MM.1S (cell line): ENCODE results near the gene PGBD1.

Experiments used
- DNase-seq: peaks from one replicate; pipeline ENCODE4 v3.0.0-alpha.2; 2015
- H2AFZ ChIP-seq: fragments of 300-600 bp; sonication (generic); 2 replicates; pipeline ENCODE4 v1.6.0; 2016; ENCODE audit warnings: antibody characterized with exemption, low read length
- H3F3A ChIP-seq: fragments of 300-600 bp; sonication (generic); 2 replicates; pipeline ENCODE4 v1.6.1; 2016; ENCODE audit warnings: mild to moderate bottlenecking, antibody characterized with exemption, low read length, moderate library complexity, mixed read lengths; ENCODE audit not compliant: insufficient read depth
- H3K27ac ChIP-seq: fragments of 300-600 bp; sonication (generic); 2 replicates; pipeline ENCODE4 v1.5.1; 2016; ENCODE audit warnings: mild to moderate bottlenecking, low read length
- H3K27me3 ChIP-seq: fragments of 300-600 bp; sonication (generic); replicated peaks from 2 replicates; pipeline ENCODE4 v1.6.0; 2016; ENCODE audit warnings: low read length; ENCODE audit not compliant: insufficient read depth
- H3K36me3 ChIP-seq: fragments of 300-600 bp; sonication (generic); replicated peaks from 2 replicates; pipeline ENCODE4 v1.6.1; 2016; ENCODE audit warnings: mild to moderate bottlenecking, low read length, mixed read lengths; ENCODE audit not compliant: insufficient read depth
- H3K4me1 ChIP-seq: fragments of 300-600 bp; sonication (generic); 2 replicates; pipeline ENCODE4 v1.6.1; 2016; ENCODE audit warnings: low read length, mixed read lengths
- H3K4me2 ChIP-seq: fragments of 300-600 bp; sonication (generic); 2 replicates; pipeline ENCODE4 v1.6.0; 2016; ENCODE audit warnings: low read depth, low read length
- H3K4me3 ChIP-seq: fragments of 300-600 bp; sonication (generic); 2 replicates; pipeline ENCODE4 v1.5.1; 2016; ENCODE audit warnings: low read length, mixed read lengths
- H3K79me2 ChIP-seq: fragments of 300-600 bp; sonication (generic); 2 replicates; pipeline ENCODE4 v1.6.1; 2016; ENCODE audit warnings: mixed run types, low read length, mixed read lengths
- H3K9ac ChIP-seq: fragments of 300-600 bp; sonication (generic); 2 replicates; pipeline ENCODE4 v1.6.1; 2016; ENCODE audit warnings: low read length, mixed read lengths
- H3K9me2 ChIP-seq: fragments of 300-600 bp; sonication (generic); replicated peaks from 2 replicates; pipeline ENCODE4 v1.6.1; 2016; ENCODE audit warnings: mild to moderate bottlenecking, low read length, mixed read lengths; ENCODE audit not compliant: insufficient read depth
- H3K9me3 ChIP-seq: fragments of 300-600 bp; sonication (generic); replicated peaks from 2 replicates; pipeline ENCODE4 v1.6.1; 2016; ENCODE audit warnings: mild to moderate bottlenecking, low read length, mixed read lengths; ENCODE audit not compliant: insufficient read depth
- H4K20me1 ChIP-seq: fragments of 300-600 bp; sonication (generic); 2 replicates; pipeline ENCODE4 v1.6.1; 2016; ENCODE audit warnings: mild to moderate bottlenecking, low read length, moderate library complexity, mixed read lengths; ENCODE audit not compliant: insufficient read depth
- CTCF ChIP-seq: fragments of 300-600 bp; sonication (generic); IDR thresholded peaks from 2 replicates; pipeline ENCODE4 v1.5.1; 2016; ENCODE audit warnings: antibody characterized with exemption, low read length, mixed read lengths
- EZH2 ChIP-seq: fragments of 300-600 bp; sonication (generic); optimal IDR thresholded peaks from 2 replicates; pipeline ENCODE3; 2017; ENCODE audit warnings: low read depth, mild to moderate bottlenecking, antibody characterized with exemption, low read length, mixed read lengths
- EZH2phosphoT487 ChIP-seq: fragments of 300-600 bp; sonication (generic); IDR thresholded peaks from 2 replicates; pipeline ENCODE4 v1.6.1; 2018; ENCODE audit warnings: antibody characterized with exemption, low read length

The PGBD1 gene

GRCh38 chr6:28326371-28326948 is 45.1 kb downstream of the PGBD1 start:
- H3K27me3 ChIP-seq: no peaks in the 10 kb centered on the region
- H2AFZ ChIP-seq: no peak overlapping the region
- no peaks in the 10 kb centered on the region for H3K79me2 ChIP-seq
- H3K9ac ChIP-seq: no peak overlapping the region
- TF ChIP-seq EZH2phosphoT487 (no peak), CTCF (no peak), EZH2 (no peak)
- no peaks in the 10 kb centered on the region for H3K9me3 ChIP-seq
- H3K27ac ChIP-seq: no peak overlapping the region
- H3K4me3 ChIP-seq: no peak overlapping the region
- no peaks in the 10 kb centered on the region for H3K36me3 ChIP-seq
- no peak for DNase-seq
- H3F3A ChIP-seq: no peaks in the 10 kb centered on the region
- H4K20me1 ChIP-seq: no peaks in the 10 kb centered on the region
- no peak overlapping the region for H3K4me2 ChIP-seq
- H3K9me2 ChIP-seq: no peaks in the 10 kb centered on the region
- H3K4me1 ChIP-seq: no peaks in the 10 kb centered on the region

GRCh38 chr6:28330041-28330440 is 48.7 kb downstream of the PGBD1 start:
- H3K4me2 ChIP-seq: no peak overlapping the region
- no peaks in the 10 kb centered on the region for H3K9me3 ChIP-seq
- H3K36me3 ChIP-seq: no peaks in the 10 kb centered on the region
- H3K9ac ChIP-seq: no peak overlapping the region
- no peak for DNase-seq
- H2AFZ ChIP-seq: no peak overlapping the region
- H3F3A ChIP-seq: no peaks in the 10 kb centered on the region
- no peaks in the 10 kb centered on the region for H4K20me1 ChIP-seq
- H3K79me2 ChIP-seq: no peaks in the 10 kb centered on the region
- no peak overlapping the region for H3K27ac ChIP-seq
- H3K9me2 ChIP-seq: no peaks in the 10 kb centered on the region
- H3K4me3 ChIP-seq: no peak overlapping the region
- TF ChIP-seq EZH2phosphoT487 (no peak), CTCF (no peak), EZH2 (no peak)
- H3K27me3 ChIP-seq: no peaks in the 10 kb centered on the region
- H3K4me1 ChIP-seq: no peaks in the 10 kb centered on the region

- H3K36me3 ChIP-seq: no peaks in the 10 kb centered on the region
- no peaks in the 10 kb centered on the region; the same call in 1 of the 2 replicates for H3F3A ChIP-seq
- H3K9me2 ChIP-seq: no peaks in the 10 kb centered on the region
- H3K4me1 ChIP-seq: peaks cover 9% of the 10 kb centered on the region
- H2AFZ ChIP-seq: no peak overlapping the region
- H3K27ac ChIP-seq: no peak overlapping the region
- no peak overlapping the region for H3K4me3 ChIP-seq
- no peaks in the 10 kb centered on the region for H3K27me3 ChIP-seq
- H3K79me2 ChIP-seq: no peaks in the 10 kb centered on the region
- H3K4me2 ChIP-seq: no peak overlapping the region
- no peak overlapping the region for H3K9ac ChIP-seq
- DNase-seq: no peak
- no peaks in the 10 kb centered on the region for H3K9me3 ChIP-seq
- H4K20me1 ChIP-seq: no peaks in the 10 kb centered on the region
- no peak for TF ChIP-seq EZH2phosphoT487
These were observed 51.7 kb downstream of the PGBD1 start for GRCh38 chr6:28333047-28333446.

GRCh38 chr6:28333599-28334018 is 52.2 kb downstream of the PGBD1 start:
- Histone ChIP-seq H2AFZ (no peak overlapping the region), H4K20me1 (no peaks in the 10 kb centered on the region), H3K9me3 (no peaks in the 10 kb centered on the region), H3K4me3 (no peak overlapping the region), H3K79me2 (no peaks in the 10 kb centered on the region), H3F3A (no peaks in the 10 kb centered on the region; the same call in 1 of the 2 replicates), H3K9ac (no peak overlapping the region), H3K27me3 (no peaks in the 10 kb centered on the region), H3K27ac (no peak overlapping the region), H3K9me2 (no peaks in the 10 kb centered on the region), H3K4me2 (no peak overlapping the region), H3K4me1 (peaks cover 9% of the 10 kb centered on the region), H3K36me3 (no peaks in the 10 kb centered on the region)
- no peak for DNase-seq
- TF ChIP-seq EZH2phosphoT487: no peak
- TF ChIP-seq EZH2: no peak
- TF ChIP-seq CTCF: no peak
